ENCODE results near the gene SPATA19. TPM values are rescaled to one million over a fixed set of nuclear protein-coding genes. Genes with fewer than 3 reads are reported as not detected.

Gene SPATA19
- total RNA-seq, 4 donors from 2014 or later: not detected

GRCh38 chr11:133808393-133809140 lies 36.7 kb downstream of the SPATA19 start:
- no peaks in the 10 kb centered on the region for H3K27me3 ChIP-seq

GRCh38 chr11:133803026-133803425 lies 42.3 kb downstream of the SPATA19 start:
- TF ChIP-seq POLR2A (IDR thresholded peaks at IDR 0.05) (no peak), CTCF (IDR thresholded peaks at IDR 0.05) (no peak)
- H3K4me1 ChIP-seq: no peaks in the 10 kb centered on the region
- H3K4me3 ChIP-seq: no peak overlapping the region
- no peak overlapping the region for H3K27ac ChIP-seq
- no peaks in the 10 kb centered on the region for H3K9me3 ChIP-seq
- no peak for DNase-seq
- H3K36me3 ChIP-seq: no peaks in the 10 kb centered on the region
- no peaks in the 10 kb centered on the region for H3K27me3 ChIP-seq

More at GRCh38 chr11:133808393-133809140, 36.7 kb downstream of the SPATA19 start:
- Histone ChIP-seq H3K27ac (no peak overlapping the region), H3K9me3 (no peaks in the 10 kb centered on the region), H3K4me3 (no peak overlapping the region), H3K36me3 (no peaks in the 10 kb centered on the region), H3K4me1 (no peaks in the 10 kb centered on the region)
- no peak for TF ChIP-seq CTCF (IDR thresholded peaks at IDR 0.05)
- TF ChIP-seq POLR2A (IDR thresholded peaks at IDR 0.05): no peak
- DNase-seq: no peak

GRCh38 chr11:133801356-133801755 lies 44.0 kb downstream of the SPATA19 start:
- Histone ChIP-seq H3K9me3 (no peaks in the 10 kb centered on the region), H3K4me1 (no peaks in the 10 kb centered on the region), H3K27ac (no peak overlapping the region), H3K36me3 (no peaks in the 10 kb centered on the region), H3K27me3 (no peaks in the 10 kb centered on the region), H3K4me3 (no peak overlapping the region)
- TF ChIP-seq CTCF (IDR thresholded peaks at IDR 0.05) (no peak), POLR2A (IDR thresholded peaks at IDR 0.05) (no peak)
- no peak for DNase-seq

- DNase-seq: no peak
- H3K27me3 ChIP-seq: no peaks in the 10 kb centered on the region
- no peak overlapping the region for H3K4me3 ChIP-seq
- no peaks in the 10 kb centered on the region for H3K4me1 ChIP-seq
- TF ChIP-seq POLR2A (IDR thresholded peaks at IDR 0.05) (no peak), CTCF (IDR thresholded peaks at IDR 0.05) (no peak)
- no peak overlapping the region for H3K27ac ChIP-seq
- H3K9me3 ChIP-seq: no peaks in the 10 kb centered on the region
- no peaks in the 10 kb centered on the region for H3K36me3 ChIP-seq
These were observed 44.6 kb downstream of the SPATA19 start for GRCh38 chr11:133800666-133801065.

GRCh38 chr11:133797554-133797953 lies 47.8 kb downstream of the SPATA19 start:
- Histone ChIP-seq H3K27me3 (no peaks in the 10 kb centered on the region), H3K9me3 (no peaks in the 10 kb centered on the region), H3K4me1 (no peaks in the 10 kb centered on the region), H3K27ac (no peak overlapping the region), H3K4me3 (no peak overlapping the region), H3K36me3 (no peaks in the 10 kb centered on the region)
- TF ChIP-seq CTCF (IDR thresholded peaks at IDR 0.05) (no peak), POLR2A (IDR thresholded peaks at IDR 0.05) (no peak)
- DNase-seq: no peak

Measured in Peyer's patch (tissue), 4 donors.